A673 (cell line): ENCODE results near the gene FHIT. TPM values are rescaled to one million over a fixed set of nuclear protein-coding genes. Genes with fewer than 3 reads are reported as not detected.

Experiments
- BruUV-seq: library from RNA; stranded (reverse); fragments of 400-500 nt; replicated peaks from 2 replicates; lab custom pipeline; 2021; lab: Mats Ljungman, UMichigan
- CTCF ChIA-PET: fragments of 300-600 bp; sonication (Branson Sonifier 250); formaldehyde crosslinking; loops from one replicate; lab custom pipeline; 2022; ENCODE audit warnings: antibody characterized with exemption; lab: Charles Lee
- POLR2A ChIA-PET: fragments of 300-600 bp; sonication (Branson Sonifier 250); formaldehyde crosslinking; loops from one replicate; lab custom pipeline; 2022; ENCODE audit warnings: antibody characterized with exemption; ENCODE audit not compliant: low non-redundant PET; lab: Charles Lee
- DNase-seq: peaks from one replicate; pipeline ENCODE4 v3.0.0-alpha.2; 2015; ENCODE audit warnings: low spot score
- H3K27ac ChIP-seq: fragments of 200-600 bp; sonication (generic); 2 replicates; pipeline ENCODE4 v1.5.1; 2016; ENCODE audit warnings: mixed run types, low read depth, mild to moderate bottlenecking, mixed read lengths, antibody characterized with exemption, low read length; ENCODE audit not compliant: poor library complexity, severe bottlenecking
- H3K27me3 ChIP-seq: fragments of 200-600 bp; sonication (generic); replicated peaks from 2 replicates; pipeline ENCODE4 v1.6.1; 2017; ENCODE audit warnings: mixed run types, low read depth, mild to moderate bottlenecking, mixed read lengths, antibody characterized with exemption, low read length; ENCODE audit not compliant: insufficient read depth, poor library complexity
- H3K36me3 ChIP-seq: fragments of 200-600 bp; sonication (generic); 2 replicates; pipeline ENCODE4 v1.6.1; 2016; ENCODE audit warnings: mixed run types, mild to moderate bottlenecking, mixed read lengths, antibody characterized with exemption, low read length; ENCODE audit not compliant: insufficient read depth, poor library complexity, severe bottlenecking
- H3K4me1 ChIP-seq: fragments of 200-600 bp; sonication (generic); 2 replicates; pipeline ENCODE4 v1.6.1; 2017; ENCODE audit warnings: mixed run types, mild to moderate bottlenecking, mixed read lengths, antibody characterized with exemption, low read length; ENCODE audit not compliant: insufficient read depth, poor library complexity, severe bottlenecking
- H3K4me3 ChIP-seq: fragments of 200-600 bp; sonication (generic); 2 replicates; pipeline ENCODE4 v1.5.1; 2016; ENCODE audit warnings: low read depth, mixed run types, mild to moderate bottlenecking, mixed read lengths, low read length; ENCODE audit not compliant: poor library complexity, severe bottlenecking
- H3K9me3 ChIP-seq: fragments of 200-600 bp; sonication (generic); 2 replicates; pipeline ENCODE4 v1.6.1; 2016; ENCODE audit warnings: mixed run types, low read depth, mild to moderate bottlenecking, mixed read lengths, antibody characterized with exemption, low read length; ENCODE audit not compliant: poor library complexity, severe bottlenecking
- EZH2 ChIP-seq: fragments of 200-600 bp; sonication (generic); IDR thresholded peaks from 2 replicates; pipeline ENCODE4 v1.6.1; 2017; ENCODE audit warnings: borderline replicate concordance, low read depth, mild to moderate bottlenecking, mixed read lengths, antibody characterized with exemption, low read length; ENCODE audit not compliant: poor library complexity, severe bottlenecking
- intact Hi-C: fragments of 100-400 bp; cut with micrococcal nuclease; formaldehyde crosslinking; loops from one replicate; pipeline ENCODE4 v1.10.0; 2022; ENCODE audit not compliant: unreplicated experiment
- total RNA-seq: library from RNA; stranded (reverse); gene quantifications from 2 replicates; pipeline ENCODE4 v1.2.3, GENCODE V29; 2021
- TF ChIP-seq, protein P1 (sequence below): fragments of 300-800, 200-600 bp; sonication (generic); conservative IDR thresholded peaks from 2 replicates; pipeline ENCODE4 v1.5.1; 2017; ENCODE audit warnings: low read depth, mild to moderate bottlenecking, antibody characterized with exemption, low read length, moderate library complexity, mixed read lengths

Gene FHIT
- total RNA-seq, 1 experiment from 2014 or later: not detected

- Histone ChIP-seq H3K27ac (no peak overlapping the region), H3K36me3 (no peaks in the 10 kb centered on the region), H3K27me3 (no peaks in the 10 kb centered on the region), H3K4me1 (no peaks in the 10 kb centered on the region), H3K4me3 (no peak overlapping the region), H3K9me3 (no peaks in the 10 kb centered on the region)
- ChIA-PET POLR2A (no interaction called here), CTCF (no interaction called here)
- DNase-seq: no peak
- no peak for TF ChIP-seq EZH2
- TF ChIP-seq, protein P1, sequence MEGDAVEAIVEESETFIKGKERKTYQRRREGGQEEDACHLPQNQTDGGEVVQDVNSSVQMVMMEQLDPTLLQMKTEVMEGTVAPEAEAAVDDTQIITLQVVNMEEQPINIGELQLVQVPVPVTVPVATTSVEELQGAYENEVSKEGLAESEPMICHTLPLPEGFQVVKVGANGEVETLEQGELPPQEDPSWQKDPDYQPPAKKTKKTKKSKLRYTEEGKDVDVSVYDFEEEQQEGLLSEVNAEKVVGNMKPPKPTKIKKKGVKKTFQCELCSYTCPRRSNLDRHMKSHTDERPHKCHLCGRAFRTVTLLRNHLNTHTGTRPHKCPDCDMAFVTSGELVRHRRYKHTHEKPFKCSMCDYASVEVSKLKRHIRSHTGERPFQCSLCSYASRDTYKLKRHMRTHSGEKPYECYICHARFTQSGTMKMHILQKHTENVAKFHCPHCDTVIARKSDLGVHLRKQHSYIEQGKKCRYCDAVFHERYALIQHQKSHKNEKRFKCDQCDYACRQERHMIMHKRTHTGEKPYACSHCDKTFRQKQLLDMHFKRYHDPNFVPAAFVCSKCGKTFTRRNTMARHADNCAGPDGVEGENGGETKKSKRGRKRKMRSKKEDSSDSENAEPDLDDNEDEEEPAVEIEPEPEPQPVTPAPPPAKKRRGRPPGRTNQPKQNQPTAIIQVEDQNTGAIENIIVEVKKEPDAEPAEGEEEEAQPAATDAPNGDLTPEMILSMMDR: no peak
- BruUV-seq: no TSS peak
- intact Hi-C loops: no loop called here
Observed at GRCh38 chr3:61239871-61240270, 11.4 kb downstream of the FHIT start.

GRCh38 chr3:61237858-61238257 lies 13.4 kb downstream of the FHIT start:
- no peak for DNase-seq
- Histone ChIP-seq H3K4me3 (no peak overlapping the region), H3K4me1 (no peaks in the 10 kb centered on the region), H3K27me3 (no peaks in the 10 kb centered on the region), H3K27ac (no peak overlapping the region), H3K9me3 (no peaks in the 10 kb centered on the region), H3K36me3 (no peaks in the 10 kb centered on the region)
- ChIA-PET POLR2A (no interaction called here), CTCF (no interaction called here)
- no peak for TF ChIP-seq EZH2
- TF ChIP-seq, protein P1: no peak
- no TSS peak for BruUV-seq
- intact Hi-C loops: no loop called here

DNA sequence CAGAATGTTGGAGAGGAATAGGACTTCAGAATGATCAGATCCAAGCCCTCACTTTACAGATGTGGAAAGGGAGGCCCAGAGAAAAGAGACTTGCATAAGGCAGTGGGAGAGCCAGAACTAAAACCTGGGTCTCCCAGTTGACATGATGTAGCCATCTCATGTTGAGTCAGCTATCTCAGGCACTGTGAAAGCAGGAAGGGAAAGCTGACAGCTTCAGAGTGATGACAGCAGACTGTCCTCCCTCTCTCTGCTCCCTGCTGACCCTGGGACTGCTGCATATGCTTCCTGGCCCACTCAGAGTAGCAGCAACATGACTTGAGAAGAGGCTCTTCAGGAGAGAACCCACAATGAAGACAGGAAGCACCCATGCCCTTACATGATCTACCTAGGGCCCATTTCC lies 14.7 kb downstream of the FHIT start:
- CTCF ChIA-PET: no interaction called here
- Histone ChIP-seq H3K4me1 (no peaks in the 10 kb centered on the region), H3K4me3 (no peak overlapping the region), H3K36me3 (no peaks in the 10 kb centered on the region), H3K27me3 (no peaks in the 10 kb centered on the region), H3K27ac (no peak overlapping the region), H3K9me3 (no peaks in the 10 kb centered on the region)
- BruUV-seq: no TSS peak
- no peak for DNase-seq
- POLR2A ChIA-PET: no interaction called here
- intact Hi-C loops: no loop called here
- TF ChIP-seq, protein P1: no peak
- no peak for TF ChIP-seq EZH2
